Brain microvascular endothelial cell (primary cell): ENCODE data around the gene FAM78B.

ENCODE experiments used
- DNase-seq: peaks from one replicate; pipeline ENCODE4 v3.0.0-alpha.2; 2020
- H3K27ac ChIP-seq: fragments of 250-450 bp; sonication (Bioruptor Pico); 2 replicates; pipeline ENCODE4 v1.5.1; 2020; ENCODE audit warnings: mild to moderate bottlenecking, moderate library complexity
- H3K27me3 ChIP-seq: fragments of 250-450 bp; sonication (Bioruptor Pico); replicated peaks from 2 replicates; pipeline ENCODE4 v1.5.1; 2020; ENCODE audit warnings: mild to moderate bottlenecking
- H3K36me3 ChIP-seq: fragments of 250-450 bp; sonication (Bioruptor Pico); replicated peaks from 2 replicates; pipeline ENCODE4 v1.5.1; 2020; ENCODE audit warnings: mild to moderate bottlenecking
- H3K4me3 ChIP-seq: 2 replicates; pipeline ENCODE4 v1.5.1; 2011; ENCODE audit warnings: low read depth, mild to moderate bottlenecking, control low read depth, low read length, moderate library complexity
- CTCF ChIP-seq: IDR thresholded peaks from 2 replicates; pipeline ENCODE4 v1.5.1; 2011; ENCODE audit warnings: low read depth, mild to moderate bottlenecking, moderate library complexity, low read length, control low read depth, inconsistent platforms; ENCODE audit errors: missing control alignments
- in situ Hi-C: cut with HindIII; loops from 2 replicates; pipeline ENCODE4 v1.10.0; 2017; ENCODE audit warnings: low sequenced_read_pairs, low pct_ligation_motif_present

The FAM78B gene

GRCh38 chr1:166116026-166116425 lies 50.8 kb downstream of the FAM78B start:
- Histone ChIP-seq H3K36me3 (no peaks in the 10 kb centered on the region), H3K27me3 (no peaks in the 10 kb centered on the region), H3K27ac (no peak overlapping the region), H3K4me3 (no peak overlapping the region)
- no peak for TF ChIP-seq CTCF
- in situ Hi-C loops = no loop called here
- no peak for DNase-seq

GRCh38 chr1:166114419-166114818 lies 52.4 kb downstream of the FAM78B start:
- Histone ChIP-seq H3K27ac (no peak overlapping the region), H3K36me3 (no peaks in the 10 kb centered on the region), H3K27me3 (no peaks in the 10 kb centered on the region), H3K4me3 (no peak overlapping the region)
- in situ Hi-C loops = no loop called here
- no peak for TF ChIP-seq CTCF
- DNase-seq = no peak

- no peak overlapping the region for H3K27ac ChIP-seq
- no peak for TF ChIP-seq CTCF
- no peaks in the 10 kb centered on the region for H3K36me3 ChIP-seq
- no peak for DNase-seq
- no peaks in the 10 kb centered on the region for H3K27me3 ChIP-seq
- in situ Hi-C loops = no loop called here
- H3K4me3 ChIP-seq = no peak overlapping the region
Measured at GRCh38 chr1:166113630-166114029, 53.2 kb downstream of the FAM78B start.

- in situ Hi-C loops = no loop called here
- Histone ChIP-seq H3K36me3 (no peaks in the 10 kb centered on the region), H3K27ac (no peak overlapping the region), H3K27me3 (no peaks in the 10 kb centered on the region), H3K4me3 (no peak overlapping the region)
- no peak for TF ChIP-seq CTCF
- DNase-seq = no peak
Measured at GRCh38 chr1:166113031-166113430, 53.8 kb downstream of the FAM78B start.

GRCh38 chr1:166112425-166112824 lies 54.4 kb downstream of the FAM78B start:
- in situ Hi-C loops = no loop called here
- H3K27ac ChIP-seq = no peak overlapping the region
- TF ChIP-seq CTCF = no peak
- no peaks in the 10 kb centered on the region for H3K27me3 ChIP-seq
- H3K4me3 ChIP-seq = no peak overlapping the region
- no peaks in the 10 kb centered on the region for H3K36me3 ChIP-seq
- no peak for DNase-seq

GRCh38 chr1:166111430-166111829 lies 55.4 kb downstream of the FAM78B start:
- H3K4me3 ChIP-seq = no peak overlapping the region
- DNase-seq = no peak
- no peak overlapping the region for H3K27ac ChIP-seq
- H3K36me3 ChIP-seq = no peaks in the 10 kb centered on the region
- no peaks in the 10 kb centered on the region for H3K27me3 ChIP-seq
- in situ Hi-C loops = no loop called here
- no peak for TF ChIP-seq CTCF
